Stimulated activated CD4-positive, alpha-beta T cell treated with anti-CD3 and anti-CD28 coated beads, TNF-alpha, amount 100 ng/mL, for 4 hours (primary cell): Measurements from ENCODE around the gene DAPL1.

Experiments used
- DNase-seq, 3 experiments: peaks; one replicate each; pipeline ENCODE4 v3.0.0-alpha.2; 2020; ENCODE audit warnings: low read depth in 3 of 3

DAPL1 gene

GRCh38 chr2:158795195-158795924 lies at the start of gene DAPL1:
TSS of gene DAPL1 (plus strand) at chr2:158795317. CDS start at chr2:158795373, 56 bp downstream.
- DNase-seq, result no peak

GRCh38 chr2:158745866-158746382 lies 49.2 kb upstream of the DAPL1 start:
- no peak for DNase-seq

- no peak for DNase-seq
Measured at GRCh38 chr2:158746488-158746887, 48.6 kb upstream of the DAPL1 start.

GRCh38 chr2:158747281-158747680 lies 47.8 kb upstream of the DAPL1 start:
- DNase-seq, result no peak

- DNase-seq, result no peak
Measured at GRCh38 chr2:158748926-158749590, 46.1 kb upstream of the DAPL1 start.

GRCh38 chr2:158750458-158751125 lies 44.5 kb upstream of the DAPL1 start:
- no peak for DNase-seq

- no peak for DNase-seq
Measured at GRCh38 chr2:158753641-158754611, 41.2 kb upstream of the DAPL1 start.

GRCh38 chr2:158755310-158756087 lies 39.6 kb upstream of the DAPL1 start:
- DNase-seq, result no peak

GRCh38 chr2:158756331-158756730 lies 38.8 kb upstream of the DAPL1 start:
- no peak for DNase-seq

- no peak for DNase-seq
Measured at GRCh38 chr2:158756976-158757375, 38.1 kb upstream of the DAPL1 start.

GRCh38 chr2:158760887-158761286 lies 34.2 kb upstream of the DAPL1 start:
- no peak for DNase-seq

GRCh38 chr2:158761621-158762020 lies 33.5 kb upstream of the DAPL1 start:
- DNase-seq, result no peak

GRCh38 chr2:158762336-158762735 lies 32.8 kb upstream of the DAPL1 start:
- no peak for DNase-seq

- DNase-seq, result no peak
Measured at GRCh38 chr2:158766524-158766923, 28.6 kb upstream of the DAPL1 start.

GRCh38 chr2:158772306-158773078 lies 22.6 kb upstream of the DAPL1 start:
- no peak for DNase-seq

GRCh38 chr2:158773121-158773520 lies 22.0 kb upstream of the DAPL1 start:
- DNase-seq, result no peak

- DNase-seq, result no peak
Measured at GRCh38 chr2:158774681-158775080, 20.4 kb upstream of the DAPL1 start.

GRCh38 chr2:158775273-158776027 lies 19.7 kb upstream of the DAPL1 start:
- no peak for DNase-seq

- no peak for DNase-seq
Measured at GRCh38 chr2:158776231-158776630, 18.9 kb upstream of the DAPL1 start.
